WTC11 (cell line): ENCODE data around the gene WNT1. TPM values are rescaled to one million over a fixed set of nuclear protein-coding genes. Genes with fewer than 3 reads are reported as not detected.

ENCODE experiments used
- ATAC-seq: fragments of 200-7000 bp; cut with Tn5 transposase; 2 replicates; pipeline ENCODE4 v1.10.0; 2021; ENCODE audit warnings: mild to moderate bottlenecking, moderate library complexity
- CTCF ChIA-PET: fragments of 300-600 bp; sonication (Branson Sonifier 250); formaldehyde crosslinking; loops from one replicate; lab custom pipeline; 2021; ENCODE audit warnings: antibody characterized with exemption; lab: Charles Lee
- POLR2A ChIA-PET: fragments of 350-600 bp; sonication (Branson Sonifier 250); formaldehyde crosslinking; loops from one replicate; lab custom pipeline; 2021; ENCODE audit warnings: antibody characterized with exemption; lab: Charles Lee
- DNase-seq: peaks from one replicate; pipeline ENCODE4 v3.0.0; 2021; ENCODE audit warnings: low spot score
- H3K27ac Mint-ChIP-seq: 2 replicates; pipeline ENCODE4 v1.8.0; 2021; ENCODE audit warnings: mixed read lengths
- H3K27me3 Mint-ChIP-seq: 2 replicates; pipeline ENCODE4 v1.8.0; 2021; ENCODE audit warnings: low read depth, mild to moderate bottlenecking, moderate library complexity, mixed read lengths
- H3K36me3 Mint-ChIP-seq: 2 replicates; pipeline ENCODE4 v1.8.0; 2021; ENCODE audit warnings: mixed read lengths
- H3K4me1 Mint-ChIP-seq: 2 replicates; pipeline ENCODE4 v1.8.0; 2022; ENCODE audit warnings: mixed read lengths
- H3K4me3 Mint-ChIP-seq: 2 replicates; pipeline ENCODE4 v1.8.0; 2021; ENCODE audit warnings: mild to moderate bottlenecking, moderate library complexity, mixed read lengths
- H3K9me3 Mint-ChIP-seq: 2 replicates; pipeline ENCODE4 v1.8.0; 2021; ENCODE audit warnings: mixed read lengths
- AFF4 ChIP-seq: sonication (generic); formaldehyde crosslinking; IDR thresholded peaks from 2 replicates; pipeline ENCODE4 v1.8.1; 2023; ENCODE audit warnings: mild to moderate bottlenecking, missing genetic modification reagents, borderline replicate concordance
- ATF2 ChIP-seq: sonication (generic); formaldehyde crosslinking; IDR thresholded peaks from 2 replicates; pipeline ENCODE4 v1.8.1; 2022; ENCODE audit warnings: low read depth, missing genetic modification reagents, borderline replicate concordance
- CREM ChIP-seq: sonication (generic); formaldehyde crosslinking; IDR thresholded peaks from 2 replicates; pipeline ENCODE4 v1.8.1; 2022; ENCODE audit warnings: mild to moderate bottlenecking, missing genetic modification reagents, moderate library complexity
- CTCF ChIP-seq: fragments of 200-600 bp; IDR thresholded peaks from 2 replicates; pipeline ENCODE4 v1.8.0; 2022; ENCODE audit warnings: antibody characterized with exemption
- FOXJ3 ChIP-seq: sonication (generic); formaldehyde crosslinking; IDR thresholded peaks from 2 replicates; pipeline ENCODE4 v1.9.0; 2021; ENCODE audit warnings: missing genetic modification reagents, mild to moderate bottlenecking, borderline replicate concordance
- GABPB1 ChIP-seq: sonication (generic); formaldehyde crosslinking; IDR thresholded peaks from 2 replicates; pipeline ENCODE4 v1.8.1; 2023; ENCODE audit warnings: mild to moderate bottlenecking, missing genetic modification reagents
- JAZF1 ChIP-seq: fragments of 250-450 bp; sonication (Bioruptor Pico); IDR thresholded peaks from 2 replicates; pipeline ENCODE4 v1.9.0; 2021; ENCODE audit warnings: moderate library complexity, mild to moderate bottlenecking, inconsistent platforms
- MYBL2 ChIP-seq: sonication (generic); formaldehyde crosslinking; IDR thresholded peaks from 2 replicates; pipeline ENCODE4 v1.8.1; 2023; ENCODE audit warnings: mild to moderate bottlenecking, moderate library complexity, missing genetic modification reagents
- NFYB ChIP-seq: sonication (generic); formaldehyde crosslinking; conservative IDR thresholded peaks from 2 replicates; pipeline ENCODE4 v1.8.0; 2022; ENCODE audit warnings: low read depth, missing genetic modification reagents
- NR1H2 ChIP-seq: sonication (generic); formaldehyde crosslinking; IDR thresholded peaks from 2 replicates; pipeline ENCODE4 v1.9.0; 2021; ENCODE audit warnings: mild to moderate bottlenecking, moderate library complexity, missing genetic modification reagents
- RELA ChIP-seq: sonication (generic); formaldehyde crosslinking; IDR thresholded peaks from 2 replicates; pipeline ENCODE4 v1.8.1; 2022; ENCODE audit warnings: missing genetic modification reagents, mild to moderate bottlenecking, borderline replicate concordance
- SMAD3 ChIP-seq: sonication (generic); formaldehyde crosslinking; IDR thresholded peaks from 2 replicates; pipeline ENCODE4 v1.8.0; 2022; ENCODE audit warnings: missing genetic modification reagents, mild to moderate bottlenecking, borderline replicate concordance
- SMAD4 ChIP-seq: sonication (generic); formaldehyde crosslinking; IDR thresholded peaks from 2 replicates; pipeline ENCODE4 v1.8.0; 2022; ENCODE audit warnings: mild to moderate bottlenecking, missing genetic modification reagents
- STAT6 ChIP-seq: sonication (generic); formaldehyde crosslinking; conservative IDR thresholded peaks from 2 replicates; pipeline ENCODE4 v1.8.1; 2023; ENCODE audit warnings: mild to moderate bottlenecking, low read depth, missing genetic modification reagents, moderate library complexity
- TP53 ChIP-seq: sonication (generic); formaldehyde crosslinking; IDR thresholded peaks from 2 replicates; pipeline ENCODE4 v1.8.1; 2023; ENCODE audit warnings: mild to moderate bottlenecking, missing genetic modification reagents
- ZBTB21 ChIP-seq: sonication (generic); formaldehyde crosslinking; IDR thresholded peaks from 2 replicates; pipeline ENCODE4 v1.8.1; 2023; ENCODE audit warnings: mild to moderate bottlenecking, missing genetic modification reagents, borderline replicate concordance
- ZNF423 ChIP-seq: fragments of 250-450 bp; sonication (Bioruptor Pico); IDR thresholded peaks from 2 replicates; pipeline ENCODE4 v2.1.2; 2022; ENCODE audit warnings: mild to moderate bottlenecking, moderate library complexity
- ZNF512 ChIP-seq: sonication (generic); formaldehyde crosslinking; IDR thresholded peaks from 2 replicates; pipeline ENCODE4 v1.8.1; 2022; ENCODE audit warnings: missing genetic modification reagents, borderline replicate concordance
- ZSCAN18 ChIP-seq: fragments of 250-450 bp; sonication (Bioruptor Pico); IDR thresholded peaks from 2 replicates; pipeline ENCODE4 v2.1.2; 2022; ENCODE audit warnings: mild to moderate bottlenecking, moderate library complexity
- total RNA-seq: library from RNA; stranded (reverse); gene quantifications from 3 replicates; pipeline ENCODE4 v1.2.3, GENCODE V29; 2021

The WNT1 gene
- total RNA-seq, 1 experiment from 2014 or later: not detected

- no peak for TF ChIP-seq SMAD3 (CRISPR knock-in tag)
- TF ChIP-seq RELA: no peak
- no peak for TF ChIP-seq ZNF423 (CRISPR knock-in tag)
- TF ChIP-seq NR1H2 (CRISPR knock-in tag): no peak
- no peak for TF ChIP-seq JAZF1
- TF ChIP-seq CREM (CRISPR knock-in tag): no peak
Measured at GRCh38 chr12:48961331-48961730, 16.8 kb upstream of the WNT1 start (continued).

GRCh38 chr12:48961801-48962200 lies 16.3 kb upstream of the WNT1 start:
- TF ChIP-seq ATF2 (CRISPR knock-in tag): no peak
- TF ChIP-seq ZSCAN18 (CRISPR knock-in tag): no peak
- no peak for TF ChIP-seq AFF4
- TF ChIP-seq STAT6 (CRISPR knock-in tag): no peak
- TF ChIP-seq CTCF: no peak
- TF ChIP-seq MYBL2 (CRISPR knock-in tag): no peak
- no peak for TF ChIP-seq ZBTB21 (CRISPR knock-in tag)
- no peak for TF ChIP-seq GABPB1 (CRISPR knock-in tag)
- TF ChIP-seq ZNF512 (CRISPR knock-in tag): no peak
- no peak for TF ChIP-seq FOXJ3 (CRISPR knock-in tag)
- no peak for TF ChIP-seq TP53
- TF ChIP-seq SMAD4 (CRISPR knock-in tag): no peak
- TF ChIP-seq NFYB (CRISPR knock-in tag): no peak
- TF ChIP-seq, all 79 proteins: peak for 0
- H3K4me3 Mint-ChIP-seq: no peak overlapping the region
- H3K36me3 Mint-ChIP-seq: no peaks in the 10 kb centered on the region
- H3K27ac Mint-ChIP-seq: no peak overlapping the region
- H3K4me1 Mint-ChIP-seq: peaks cover 37% of the 10 kb centered on the region
- H3K9me3 Mint-ChIP-seq: no peaks in the 10 kb centered on the region
- ChIA-PET POLR2A (no interaction called here), CTCF (interaction anchor here (1.0 kb wide), 1 partner anchor 10 kb away, joined by 4 read pairs; the partner anchor contains the start of gene WNT10B)
- ATAC-seq: no peak
- no peak for DNase-seq
- peaks cover 13% of the 10 kb centered on the region for H3K27me3 Mint-ChIP-seq
